Measurements from ENCODE around the gene PRPF39. TPM values are rescaled to one million over a fixed set of nuclear protein-coding genes. Genes with fewer than 3 reads are reported as not detected.

PRPF39 gene
- total and polyA plus RNA-seq, 4 donors, result 3.1 to 25.1 (median 15.1) TPM

GRCh38 chr14:45038256-45038655, 45.7 kb upstream of the PRPF39 start:
- H3K4me1 ChIP-seq (ENCODE audit: control insufficient read depth in 4 of 4, insufficient read depth in 4 of 4, low read length in 3 of 4), result no peaks in the 10 kb centered on the region
- peaks cover 4 to 20% (median 13%) of the 10 kb centered on the region in 4 donors for H3K36me3 ChIP-seq (ENCODE audit: control insufficient read depth in 4 of 4, insufficient read depth in 3 of 4, low read depth in 1 of 4, low read length in 3 of 4)
- peaks cover 0 to 4% (median under 1%) of the 10 kb centered on the region in 4 donors for H3K9me3 ChIP-seq (ENCODE audit: control insufficient read depth in 4 of 4, low read length in 3 of 4)
- no peak for TF ChIP-seq CTCF (IDR thresholded peaks at IDR 0.05; ENCODE audit: low read depth, low read length, missing input control)
- TF ChIP-seq SP1 (IDR thresholded peaks at IDR 0.05), result no peak
- no peak for TF ChIP-seq FOXA1 (IDR thresholded peaks at IDR 0.05)
- TF ChIP-seq TAF1 (conservative IDR thresholded peaks at IDR 0.05), result no peak
- TF ChIP-seq NR2F2 (IDR thresholded peaks at IDR 0.05), result no peak
- TF ChIP-seq ZBTB33 (IDR thresholded peaks at IDR 0.05), result no peak
- no peak for TF ChIP-seq HNF4G (IDR thresholded peaks at IDR 0.05)
- TF ChIP-seq HNF4A (conservative IDR thresholded peaks at IDR 0.05), result no peak
- TF ChIP-seq RXRA (IDR thresholded peaks at IDR 0.05), result no peak
- no peak for TF ChIP-seq MAX (IDR thresholded peaks at IDR 0.05)
- no peak for TF ChIP-seq REST (IDR thresholded peaks at IDR 0.05)
- no peak for TF ChIP-seq RAD21 (IDR thresholded peaks at IDR 0.05)
- no peak for TF ChIP-seq FOXA2 (IDR thresholded peaks at IDR 0.05)
- TF ChIP-seq ATF3 (IDR thresholded peaks at IDR 0.05), result no peak
- no peak for TF ChIP-seq YY1 (IDR thresholded peaks at IDR 0.05)
- no peak for TF ChIP-seq GABPA (IDR thresholded peaks at IDR 0.05 in 1 of 2, conservative IDR thresholded peaks at IDR 0.05 in 1 of 2)
- TF ChIP-seq JUND (IDR thresholded peaks at IDR 0.05), result no peak
- no peak for TF ChIP-seq EGR1 (IDR thresholded peaks at IDR 0.05; ENCODE audit: low read depth in 2 of 2)
- DNase-seq (ENCODE audit: low spot score), result no peak
- no peak overlapping the region for H3K4me3 ChIP-seq (ENCODE audit: low read depth in 1 of 3, low read length in 3 of 3)
- no peak overlapping the region for H3K27ac ChIP-seq (ENCODE audit: low read depth in 1 of 2, low read length in 2 of 2)
- no peak overlapping the region for H3K9ac ChIP-seq (ENCODE audit: low read depth in 1 of 2, low read length in 2 of 2)
- no peaks in the 10 kb centered on the region for H3K27me3 ChIP-seq (ENCODE audit: control insufficient read depth in 4 of 4, insufficient read depth in 4 of 4, low read length in 3 of 4)
- 98% methylated on average over 5 of the region's 5 CpGs for WGBS

Data from liver (tissue), 9 donors.